GM19463 (cell line): ENCODE measurements around the gene C1orf210.

Experiments used
- ATAC-seq: cut with Tn5 transposase; IDR thresholded peaks from one replicate; pipeline ENCODE4 v1.9.1; 2021; ENCODE audit warnings: mild to moderate bottlenecking, moderate library complexity; ENCODE audit not compliant: unreplicated experiment

The C1orf210 gene

GRCh38 chr1:43285269-43285990, at the start of gene C1orf210:
Gene C1orf210, minus strand, starts transcription at chr1:43285581. Its CDS starts 2,311 bp downstream, at chr1:43283270.
- ATAC-seq = no peak

GRCh38 chr1:43334453-43335205, 49.2 kb upstream of the C1orf210 start:
- no peak for ATAC-seq

GRCh38 chr1:43331688-43332087, 46.3 kb upstream of the C1orf210 start:
- no peak for ATAC-seq

DNA sequence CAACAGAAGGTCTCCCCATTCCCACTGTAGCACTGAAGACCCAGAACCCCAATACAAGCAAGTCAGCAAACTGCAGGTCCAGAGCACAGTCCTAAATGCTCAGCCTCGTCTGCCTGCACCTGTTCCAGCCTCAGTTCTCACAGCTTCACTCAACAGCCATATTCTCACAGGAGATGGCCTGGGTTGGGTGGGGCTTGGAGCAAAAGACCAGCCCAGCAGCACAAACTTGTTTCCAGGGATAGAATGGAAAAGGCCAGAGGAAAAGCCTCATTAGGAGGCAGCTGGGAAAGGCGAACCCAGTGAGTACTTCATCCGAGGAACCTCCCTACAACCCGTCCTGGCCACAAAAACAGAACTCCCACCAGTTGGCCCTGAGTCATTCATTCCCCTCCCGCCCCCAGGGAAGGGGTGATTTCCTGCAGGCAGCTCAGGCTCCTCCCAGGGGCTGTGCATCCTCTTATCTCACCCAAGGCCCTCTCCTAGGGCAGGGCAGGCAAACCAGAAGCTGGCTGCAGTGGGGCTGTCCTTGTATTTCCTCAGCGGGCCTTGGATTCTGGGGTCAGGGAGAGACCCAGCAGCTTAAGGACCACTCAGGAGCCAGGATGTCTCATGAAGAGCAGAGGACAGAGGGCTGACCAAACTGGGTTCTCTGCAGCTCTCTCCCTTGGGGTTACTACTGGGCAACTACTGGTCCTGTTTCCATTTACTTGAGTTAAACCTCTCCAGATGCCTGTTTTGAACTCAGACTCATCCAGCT, 44.8 kb upstream of the C1orf210 start:
- ATAC-seq = peak; percentile 58

DNA sequence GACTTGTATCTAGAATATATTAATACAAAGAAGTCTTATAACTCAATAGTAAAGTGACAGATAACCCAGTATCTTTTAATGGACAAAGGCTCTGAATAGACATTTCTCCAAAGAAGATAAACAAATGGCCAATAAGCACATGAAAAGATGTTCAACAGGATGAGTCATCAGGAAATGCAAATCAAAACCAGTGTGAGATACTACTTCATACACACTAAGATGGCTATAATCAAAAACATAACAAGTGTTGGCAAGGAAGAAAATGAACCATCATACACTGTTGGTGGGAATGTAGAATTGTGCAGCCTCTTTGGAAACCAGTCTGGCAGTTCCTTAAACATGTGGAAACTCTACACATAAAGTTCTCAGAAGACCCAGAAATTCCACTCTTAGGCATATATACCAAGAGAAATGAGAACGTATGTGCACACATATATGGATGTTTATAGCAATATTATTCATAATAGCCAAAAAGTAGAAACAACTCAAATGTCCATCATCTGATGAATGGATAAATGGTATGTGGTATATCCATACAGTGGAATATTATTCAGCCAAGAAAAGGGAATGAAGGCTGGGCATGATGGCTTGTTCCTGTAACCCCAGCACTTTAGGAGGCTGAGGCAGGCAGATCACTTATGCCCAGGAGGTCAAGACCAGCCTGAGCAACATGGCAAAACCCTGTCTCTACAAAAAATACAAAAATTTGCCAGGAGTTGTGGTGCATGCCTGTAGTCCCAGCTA, 42.3 kb upstream of the C1orf210 start:
- ATAC-seq = no peak

DNA sequence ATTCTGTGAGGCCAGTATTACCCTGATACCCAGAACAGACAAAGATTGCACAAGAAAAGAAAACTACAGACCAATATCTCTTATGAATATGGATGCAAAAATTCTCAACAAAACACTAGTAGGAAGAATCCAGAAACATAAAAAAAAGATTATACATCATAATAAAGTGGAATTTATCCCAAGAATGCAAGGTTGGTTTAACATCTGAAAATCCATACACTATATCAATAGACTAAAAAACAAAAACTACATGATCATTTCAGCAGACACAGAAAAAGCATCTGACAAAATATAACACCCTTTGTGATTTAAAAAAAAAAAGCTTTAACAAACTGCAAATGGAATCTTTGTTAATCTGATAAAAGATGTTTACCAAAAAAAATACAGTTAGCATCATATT, 40.0 kb upstream of the C1orf210 start:
- no peak for ATAC-seq

- no peak for ATAC-seq
Measured at GRCh38 chr1:43324810-43325209, 39.4 kb upstream of the C1orf210 start.

- ATAC-seq = no peak
Measured at GRCh38 chr1:43322506-43322905, 37.1 kb upstream of the C1orf210 start.

- no peak for ATAC-seq
Measured at GRCh38 chr1:43321331-43321891, 36.0 kb upstream of the C1orf210 start.

GRCh38 chr1:43319766-43320165, 34.4 kb upstream of the C1orf210 start:
- ATAC-seq = no peak

GRCh38 chr1:43319288-43319687, 33.9 kb upstream of the C1orf210 start:
- no peak for ATAC-seq

- no peak for ATAC-seq
Measured at GRCh38 chr1:43318831-43319230, 33.5 kb upstream of the C1orf210 start.

DNA sequence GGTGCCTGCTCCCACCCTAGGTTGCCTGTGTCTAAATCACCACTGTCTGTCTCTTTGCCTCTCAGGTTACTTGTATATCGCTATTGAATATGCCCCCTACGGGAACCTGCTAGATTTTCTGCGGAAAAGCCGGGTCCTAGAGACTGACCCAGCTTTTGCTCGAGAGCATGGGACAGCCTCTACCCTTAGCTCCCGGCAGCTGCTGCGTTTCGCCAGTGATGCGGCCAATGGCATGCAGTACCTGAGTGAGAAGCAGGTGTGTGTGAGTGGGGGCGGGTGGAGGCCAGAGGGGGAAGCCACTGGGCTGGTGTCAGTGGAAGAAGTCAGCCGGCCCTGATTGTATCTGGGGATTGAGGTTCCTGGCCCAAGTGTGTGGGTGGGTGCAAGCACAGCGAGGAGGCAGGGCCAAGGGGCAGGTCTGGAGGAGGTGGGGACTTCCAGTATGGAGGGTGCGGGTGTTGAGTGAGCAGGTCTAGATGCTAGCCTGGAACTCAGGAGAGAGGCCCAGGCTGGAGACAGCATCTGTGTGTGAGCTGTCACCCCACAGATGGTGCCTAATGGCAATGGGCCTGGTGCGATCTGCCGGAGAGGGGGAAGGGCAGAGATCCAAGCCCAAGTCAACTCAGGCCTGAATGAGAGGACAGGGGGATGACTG, 32.6 kb upstream of the C1orf210 start:
- no peak for ATAC-seq

DNA sequence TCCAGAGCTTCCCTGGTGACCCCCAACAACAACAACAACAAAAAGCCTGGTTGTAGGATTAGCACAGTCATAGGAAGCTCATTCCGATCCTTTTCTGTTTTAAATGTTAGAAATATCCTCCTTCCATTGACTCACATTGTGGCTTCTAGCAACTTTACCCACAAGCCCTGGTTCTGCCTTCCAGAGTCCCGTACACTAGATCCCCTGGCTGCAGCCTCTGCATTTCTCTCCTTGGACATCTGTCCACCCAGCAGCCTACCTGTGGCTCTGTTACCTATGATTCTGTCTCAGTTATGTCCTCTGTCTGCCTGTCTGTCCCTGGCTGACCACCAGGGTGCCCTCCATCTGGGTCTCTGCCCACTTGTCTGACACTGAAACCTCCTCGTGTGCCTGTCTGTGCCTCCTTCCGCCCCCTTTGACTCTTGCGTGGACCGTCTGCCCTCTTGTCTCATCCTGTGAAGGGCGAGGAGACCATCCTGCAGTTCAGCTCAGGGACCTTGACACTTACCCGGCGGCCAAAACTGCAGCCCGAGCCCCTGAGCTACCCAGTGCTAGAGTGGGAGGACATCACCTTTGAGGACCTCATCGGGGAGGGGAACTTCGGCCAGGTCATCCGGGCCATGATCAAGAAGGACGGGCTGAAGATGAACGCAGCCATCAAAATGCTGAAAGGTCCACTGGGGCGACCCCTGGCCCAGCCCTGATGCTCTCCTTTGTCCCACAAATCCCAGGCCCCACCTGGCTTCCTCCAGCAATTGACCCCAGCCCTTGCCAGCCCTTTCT, 31.5 kb upstream of the C1orf210 start:
- ATAC-seq = no peak

GRCh38 chr1:43315963-43316737, 30.8 kb upstream of the C1orf210 start:
- no peak for ATAC-seq

DNA sequence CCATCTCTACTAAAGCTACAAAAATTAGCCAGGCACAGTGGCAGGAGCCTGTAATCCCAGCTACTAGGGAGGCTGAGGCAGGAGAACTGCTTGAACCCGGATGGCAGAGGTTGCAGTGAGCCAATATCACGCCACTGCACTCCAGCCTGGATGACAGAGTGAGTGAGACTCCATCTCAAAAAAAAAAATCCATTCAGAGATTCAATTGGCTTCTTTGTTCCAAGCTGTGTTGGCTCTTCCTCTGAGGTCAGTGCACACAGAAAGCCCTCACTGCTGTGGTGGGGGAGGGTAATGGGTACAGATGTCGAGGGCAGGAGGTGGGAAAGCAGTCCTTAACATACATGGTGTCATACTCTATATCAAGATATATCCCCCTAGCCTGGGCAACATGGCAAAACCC, 30.1 kb upstream of the C1orf210 start:
- no peak for ATAC-seq

GRCh38 chr1:43314233-43314632, 28.9 kb upstream of the C1orf210 start:
- ATAC-seq = no peak

DNA sequence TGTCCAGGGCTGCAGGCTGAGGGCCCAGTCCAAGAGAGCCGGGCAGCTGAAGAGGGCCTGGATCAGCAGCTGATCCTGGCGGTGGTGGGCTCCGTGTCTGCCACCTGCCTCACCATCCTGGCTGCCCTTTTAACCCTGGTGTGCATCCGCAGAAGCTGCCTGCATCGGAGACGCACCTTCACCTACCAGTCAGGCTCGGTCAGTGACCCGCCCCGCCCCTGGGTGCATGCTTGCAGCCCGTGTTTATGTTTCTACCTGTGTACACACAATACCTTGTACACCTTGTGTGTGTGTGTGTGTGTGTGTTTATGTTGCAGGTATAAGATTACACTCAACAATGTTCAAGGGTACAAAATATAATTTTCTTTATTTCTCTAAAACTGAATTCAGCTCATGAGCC, 28.4 kb upstream of the C1orf210 start:
- ATAC-seq = no peak
